IMR-90 (cell line): ENCODE results near the gene TRIM40. TPM values are rescaled to one million over a fixed set of nuclear protein-coding genes. Genes with fewer than 3 reads are reported as not detected.

ENCODE experiments used
- ATAC-seq: fragments of 200-7000 bp; cut with Tn5 transposase; 2 replicates; pipeline ENCODE4 v1.9.1; 2020; ENCODE audit warnings: low read depth, mild to moderate bottlenecking, moderate library complexity
- BruUV-seq: library from RNA; stranded (reverse); fragments of 400-500 nt; replicated peaks from 2 replicates; lab custom pipeline; 2021; lab: Mats Ljungman, UMichigan
- CTCF ChIA-PET: fragments of 300-600 bp; formaldehyde crosslinking; extraction: SDS; loops from one replicate; lab custom pipeline; 2021; ENCODE audit warnings: antibody characterized with exemption; lab: Yijun Ruan, JAX
- POLR2A ChIA-PET: fragments of 300-600 bp; sonication (Branson Sonifier 250); formaldehyde crosslinking; loops from one replicate; lab custom pipeline; 2022; ENCODE audit warnings: antibody characterized with exemption; ENCODE audit not compliant: unreplicated experiment; lab: Charles Lee
- DNase-seq: peaks from one replicate; pipeline ENCODE4 v3.0.0; 2013
- H2AFZ ChIP-seq: replicated peaks from 2 replicates; pipeline ENCODE3; 2013; ENCODE audit warnings: low read length, mild to moderate bottlenecking; ENCODE audit not compliant: poor library complexity
- H2AK5ac ChIP-seq: 2 replicates; pipeline ENCODE4 v1.6.1; 2013; ENCODE audit warnings: low read depth, low read length, inconsistent platforms
- H2AK9ac ChIP-seq: replicated peaks from 2 replicates; pipeline ENCODE3; 2013; ENCODE audit warnings: mild to moderate bottlenecking, low read depth, low read length, moderate library complexity; ENCODE audit not compliant: poor library complexity
- H2BK120ac ChIP-seq: 2 replicates; pipeline ENCODE4 v1.6.1; 2013; ENCODE audit warnings: low read depth, low read length, inconsistent platforms
- H2BK15ac ChIP-seq: 3 replicates; pipeline ENCODE4 v1.6.1; 2013; ENCODE audit warnings: low read depth, low read length, inconsistent platforms
- H2BK20ac ChIP-seq: 2 replicates; pipeline ENCODE4 v1.6.1; 2013; ENCODE audit warnings: low read depth, mild to moderate bottlenecking, inconsistent platforms, low read length, moderate library complexity
- H2BK5ac ChIP-seq: 2 replicates; pipeline ENCODE4 v1.6.1; 2013; ENCODE audit warnings: mild to moderate bottlenecking, low read depth, low read length, inconsistent platforms; ENCODE audit not compliant: poor library complexity, severe bottlenecking
- H3K14ac ChIP-seq: replicated peaks from 2 replicates; pipeline ENCODE4 v1.6.1; 2013; ENCODE audit warnings: low read depth, low read length, inconsistent platforms
- H3K18ac ChIP-seq: 2 replicates; pipeline ENCODE4 v1.6.1; 2013; ENCODE audit warnings: low read depth, low read length, control low read depth
- H3K23ac ChIP-seq: 2 replicates; pipeline ENCODE4 v1.6.1; 2013; ENCODE audit warnings: low read depth, low read length, inconsistent platforms
- H3K27ac ChIP-seq: 2 replicates; pipeline ENCODE4 v1.5.1; 2013; ENCODE audit warnings: mild to moderate bottlenecking, control low read depth, low read length; ENCODE audit not compliant: insufficient read depth
- H3K27me3 ChIP-seq: 2 replicates; pipeline ENCODE4 v1.6.1; 2013; ENCODE audit warnings: low read length; ENCODE audit not compliant: control insufficient read depth, insufficient read depth
- H3K36me3 ChIP-seq: 2 replicates; pipeline ENCODE4 v1.6.1; 2013; ENCODE audit warnings: low read length, mixed read lengths; ENCODE audit not compliant: control insufficient read depth, insufficient read depth
- H3K4ac ChIP-seq: 2 replicates; pipeline ENCODE4 v1.6.1; 2013; ENCODE audit warnings: low read depth, low read length, inconsistent platforms
- H3K4me1 ChIP-seq: 2 replicates; pipeline ENCODE4 v1.6.1; 2013; ENCODE audit warnings: low read length, mixed read lengths; ENCODE audit not compliant: control insufficient read depth, insufficient read depth
- H3K4me2 ChIP-seq: 2 replicates; pipeline ENCODE4 v1.6.1; 2013; ENCODE audit warnings: low read depth, mild to moderate bottlenecking, control low read depth, low read length, moderate library complexity
- H3K4me3 ChIP-seq: 2 replicates; pipeline ENCODE4 v1.5.1; 2013; ENCODE audit warnings: low read depth, mild to moderate bottlenecking, control low read depth, low read length, moderate library complexity; ENCODE audit not compliant: insufficient read depth
- H3K56ac ChIP-seq: 2 replicates; pipeline ENCODE4 v1.6.1; 2013; ENCODE audit warnings: low read length, inconsistent platforms; ENCODE audit not compliant: insufficient read depth; ENCODE audit errors: extremely low read depth
- H3K79me1 ChIP-seq, 2 experiments: 2 replicates each; pipeline ENCODE4 v1.6.1; 2013; ENCODE audit warnings: low read length in 2 of 2, inconsistent platforms in 1 of 2, low read depth in 1 of 2
- H3K9ac ChIP-seq: 2 replicates; pipeline ENCODE4 v1.6.1; 2013; ENCODE audit warnings: low read depth, low read length, control low read depth
- H3K9me1 ChIP-seq: 2 replicates; pipeline ENCODE4 v1.6.1; 2013; ENCODE audit warnings: low read length, inconsistent platforms; ENCODE audit not compliant: insufficient read depth
- H3K9me3 ChIP-seq: 2 replicates; pipeline ENCODE4 v1.6.1; 2013; ENCODE audit warnings: low read length; ENCODE audit not compliant: control insufficient read depth, insufficient read depth
- H4K20me1 ChIP-seq: 2 replicates; pipeline ENCODE4 v1.6.1; 2013; ENCODE audit warnings: low read length, inconsistent platforms; ENCODE audit not compliant: insufficient read depth
- H4K5ac ChIP-seq: 2 replicates; pipeline ENCODE4 v1.6.1; 2013; ENCODE audit warnings: mild to moderate bottlenecking, low read depth, low read length, control low read depth
- H4K8ac ChIP-seq, 2 experiments: 2 replicates each; pipeline ENCODE4 v1.6.1; 2013; ENCODE audit warnings: low read depth in 2 of 2, low read length in 2 of 2, control low read depth in 1 of 2, inconsistent platforms in 1 of 2
- H4K91ac ChIP-seq: 2 replicates; pipeline ENCODE4 v1.6.1; 2013; ENCODE audit warnings: low read depth, low read length, inconsistent platforms; ENCODE audit not compliant: insufficient read depth
- CHD1 ChIP-seq: IDR thresholded peaks from 2 replicates; pipeline ENCODE4 v1.6.1; 2012; ENCODE audit warnings: low read depth, low read length, improper control_type of control experiment
- CTCF ChIP-seq: conservative IDR thresholded peaks from 2 replicates; pipeline ENCODE4 v1.5.1; 2012; ENCODE audit warnings: mild to moderate bottlenecking, low read depth, low read length, improper control_type of control experiment
- ELK1 ChIP-seq: fragments of 150-350 bp; IDR thresholded peaks from 2 replicates; pipeline ENCODE4 v1.6.1; 2016; ENCODE audit warnings: low read depth, mild to moderate bottlenecking, low read length, moderate library complexity, borderline replicate concordance
- MAZ ChIP-seq: IDR thresholded peaks from 2 replicates; pipeline ENCODE4 v1.6.1; 2012; ENCODE audit warnings: low read depth, mild to moderate bottlenecking, low read length, improper control_type of control experiment, moderate library complexity, borderline replicate concordance
- MXI1 ChIP-seq: IDR thresholded peaks from 2 replicates; pipeline ENCODE4 v1.6.1; 2012; ENCODE audit warnings: low read depth, mild to moderate bottlenecking, low read length, moderate library complexity, borderline replicate concordance
- POLR2A ChIP-seq: IDR thresholded peaks from 2 replicates; pipeline ENCODE4 v1.6.1; 2012; ENCODE audit warnings: mild to moderate bottlenecking, low read depth, low read length
- RCOR1 ChIP-seq: IDR thresholded peaks from 2 replicates; pipeline ENCODE4 v1.6.1; 2012; ENCODE audit warnings: mild to moderate bottlenecking, low read length, improper control_type of control experiment; ENCODE audit not compliant: insufficient replicate concordance
- SMC3 ChIP-seq: fragments of 150-350 bp; IDR thresholded peaks from 2 replicates; pipeline ENCODE4 v1.6.1; 2016; ENCODE audit warnings: low read depth, mild to moderate bottlenecking, antibody characterized with exemption, low read length, moderate library complexity
- USF2 ChIP-seq: fragments of 150-350 bp; IDR thresholded peaks from 2 replicates; pipeline ENCODE4 v1.6.1; 2017; ENCODE audit warnings: mild to moderate bottlenecking, antibody characterized with exemption, low read length, low read depth
- WGBS, 2 experiments: methylation state at CpG; one replicate each; pipeline versions ENCODE4 v1.1.5 to v1.1.7; 2013; ENCODE audit warnings: missing lambda C conversion rate in 2 of 2; ENCODE audit not compliant: insufficient read length in 1 of 2; ENCODE audit errors: extremely low coverage in 2 of 2; 5-methylcytosine and 5-hydroxymethylcytosine counted together
- dilution Hi-C: fragments of 300-500 bp; cut with HindIII; formaldehyde crosslinking; loops from one replicate; pipeline ENCODE4 v1.14.3; 2018; ENCODE audit warnings: low sequenced_read_pairs; ENCODE audit not compliant: unreplicated experiment
- in situ Hi-C: fragments of 300-500 bp; cut with MboI; formaldehyde crosslinking; loops from 3 replicates; pipeline ENCODE4 v1.14.3; 2019; ENCODE audit warnings: low sequenced_read_pairs, inconsistent platforms, mixed read lengths
- intact Hi-C: fragments of 100-400 bp; cut with micrococcal nuclease; formaldehyde crosslinking; loops from 2 replicates; pipeline ENCODE4 v1.10.0; 2022
- polyA plus RNA-seq, 3 experiments: library from polyadenylated mRNA; depleted of rRNA; stranded (reverse); fragments of >200 nt; gene quantifications; 2 replicates each; pipeline ENCODE4 v1.2.3, GENCODE V29; 2012; ENCODE audit warnings: low replicate concordance in 1 of 3
- total RNA-seq: library from RNA; depleted of rRNA; stranded (reverse); fragments of >200 nt; gene quantifications from 2 replicates; pipeline ENCODE4 v1.2.3, GENCODE V29; 2012

Gene TRIM40
- total and polyA plus RNA-seq, 2 of the 4 experiments (the other 2 are of a cell fraction): not detected

GRCh38 chr6:30155520-30156261 is 19.8 kb downstream of the TRIM40 start:
- Histone ChIP-seq H3K9ac (no peak overlapping the region), H3K18ac (no peak overlapping the region), H3K4ac (no peak overlapping the region), H4K8ac (no peak overlapping the region), H2AK5ac (no peak overlapping the region), H3K27ac (no peak overlapping the region), H4K5ac (no peak overlapping the region), H4K20me1 (no peaks in the 10 kb centered on the region), H3K4me3 (no peak overlapping the region), H3K56ac (no peak overlapping the region), H3K23ac (no peak overlapping the region), H3K27me3 (peaks cover 27% of the 10 kb centered on the region), H2BK15ac (no peak overlapping the region), H2BK5ac (no peak overlapping the region), H3K9me1 (no peaks in the 10 kb centered on the region), H2AFZ (no peak overlapping the region), H2AK9ac (no peak overlapping the region), H3K9me3 (no peaks in the 10 kb centered on the region), H2BK120ac (no peak overlapping the region), H3K14ac (no peak overlapping the region), H3K36me3 (no peaks in the 10 kb centered on the region), H3K4me2 (no peak overlapping the region), H3K4me1 (no peaks in the 10 kb centered on the region), H3K79me1 (no peaks in the 10 kb centered on the region), H4K91ac (no peak overlapping the region), H2BK20ac (no peak overlapping the region)
- dilution Hi-C loops (no loop called here), intact Hi-C loops (no loop called here), in situ Hi-C loops (no loop called here)
- ChIA-PET CTCF (no interaction called here), POLR2A (no interaction called here)
- BruUV-seq: no TSS peak
- TF ChIP-seq RCOR1: no peak
- no peak for TF ChIP-seq USF2
- TF ChIP-seq POLR2A: no peak
- TF ChIP-seq MXI1: no peak
- TF ChIP-seq SMC3: no peak
- TF ChIP-seq CTCF: no peak
- no peak for TF ChIP-seq MAZ
- no peak for TF ChIP-seq CHD1
- no peak for TF ChIP-seq ELK1
- DNase-seq (no peak), ATAC-seq (no peak)
- WGBS, 2 experiments: no CpG with 5 or more reads among the region's 2 CpGs
